Peyer's patch (tissue), 4 donors: Measurements from ENCODE around the gene TMEM40. TPM values are rescaled to one million over a fixed set of nuclear protein-coding genes. Genes with fewer than 3 reads are reported as not detected.

Experiments used
- DNase-seq, 3 donors: peaks; one replicate each; pipeline ENCODE4 v3.0.0-alpha.2; 2017 to 2019
- H3K27ac ChIP-seq, 4 donors: fragments of 200-600 bp; sonication (generic); one replicate each; pipeline ENCODE4 v1.5.1; 2016 to 2019
- H3K27me3 ChIP-seq, 2 donors: fragments of 200-600 bp; sonication (generic); one replicate each; pipeline ENCODE4 v1.5.1; 2019
- H3K36me3 ChIP-seq, 3 donors: fragments of 200-600 bp; sonication (generic); one replicate each; pipeline ENCODE4 v1.5.1; 2016 to 2019
- H3K4me1 ChIP-seq, 4 donors: fragments of 200-600 bp; sonication (generic); one replicate each; pipeline ENCODE4 v1.5.1; 2016 to 2019
- H3K4me3 ChIP-seq, 4 donors: fragments of 200-600 bp; sonication (generic); 1 replicate in 3 of 4; 2 replicates in 1 of 4; pipeline ENCODE4 v1.5.1; 2016 to 2019; ENCODE audit warnings: mild to moderate bottlenecking in 1 of 4
- H3K9me3 ChIP-seq, 4 donors: fragments of 200-600 bp; sonication (generic); one replicate each; pipeline ENCODE4 v1.5.1; 2016 to 2019; ENCODE audit warnings: mild to moderate bottlenecking in 1 of 4
- POLR2A ChIP-seq, 2 donors: fragments of 450-650 bp; IDR thresholded peaks; one replicate each; pipeline ENCODE4 v1.5.1; 2017; ENCODE audit warnings: antibody characterized with exemption in 2 of 2, mild to moderate bottlenecking in 2 of 2, moderate library complexity in 2 of 2
- total RNA-seq, 4 donors: library from RNA; depleted of rRNA; stranded (reverse); fragments of >200 nt; gene quantifications; one replicate each; pipeline ENCODE4 v1.1.0, GENCODE V29; 2016
- TF ChIP-seq, protein P1 (sequence below), 6 experiments: fragments of 450-650 bp in 4 of 6; fragments of 200-600 bp in 2 of 6; sonication (generic) in 1 of 6; IDR thresholded peaks; one replicate each; pipeline ENCODE4 v1.5.1; 2017 to 2019; ENCODE audit warnings: antibody characterized with exemption in 6 of 6, mild to moderate bottlenecking in 3 of 6, moderate library complexity in 1 of 6

TMEM40 gene
- total RNA-seq, 4 donors from 2014 or later, result not detected

DNA sequence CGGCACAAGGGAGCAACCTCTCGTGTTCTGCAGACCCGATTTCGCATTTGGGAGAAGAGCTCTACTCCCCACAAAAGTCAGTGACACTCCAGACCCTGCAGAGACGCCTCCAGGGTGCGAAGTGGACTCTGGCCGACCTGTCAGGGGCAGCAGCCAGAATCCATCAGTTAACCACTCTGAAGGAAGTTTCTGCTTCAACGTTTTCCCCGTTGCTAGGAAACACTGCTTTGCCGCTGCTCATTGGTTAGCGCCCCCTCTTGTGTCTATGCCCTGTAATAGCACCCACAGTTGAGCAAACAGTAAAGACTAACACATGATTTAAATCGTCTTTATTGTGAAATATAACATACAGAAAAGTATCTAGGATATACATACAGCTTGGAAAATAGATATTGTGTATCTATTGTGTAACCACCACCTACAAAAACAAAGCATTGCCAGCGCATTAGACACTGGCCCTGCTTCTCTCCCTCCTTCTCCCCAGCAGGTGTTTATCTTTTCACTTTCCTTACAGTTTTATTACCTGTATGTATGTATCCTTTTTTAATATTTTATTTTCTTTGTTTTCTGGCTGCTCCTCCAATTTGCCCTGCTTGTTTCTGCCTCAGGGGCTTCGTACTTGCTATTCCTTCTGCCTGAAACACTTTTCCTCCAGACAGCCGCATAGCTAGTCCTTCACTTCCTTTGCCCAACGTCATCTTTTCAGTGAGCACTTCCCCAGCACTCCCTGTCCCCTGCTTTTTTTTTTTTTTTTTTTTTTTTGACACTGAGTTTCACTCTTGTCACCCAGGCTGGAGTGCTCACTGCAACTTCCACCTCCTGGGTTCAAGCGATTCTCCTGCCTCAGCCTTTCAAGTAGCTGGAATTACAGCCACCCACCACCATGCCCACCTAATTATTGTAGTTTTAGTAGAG, 38.8 kb downstream of the TMEM40 start:
- no peak overlapping the region for H3K27ac ChIP-seq
- DNase-seq, result peak; percentile 71 to 88 (median 75)
- H3K9me3 ChIP-seq, result no peaks in the 10 kb centered on the region
- no peaks in the 10 kb centered on the region for H3K36me3 ChIP-seq
- TF ChIP-seq, protein P1, sequence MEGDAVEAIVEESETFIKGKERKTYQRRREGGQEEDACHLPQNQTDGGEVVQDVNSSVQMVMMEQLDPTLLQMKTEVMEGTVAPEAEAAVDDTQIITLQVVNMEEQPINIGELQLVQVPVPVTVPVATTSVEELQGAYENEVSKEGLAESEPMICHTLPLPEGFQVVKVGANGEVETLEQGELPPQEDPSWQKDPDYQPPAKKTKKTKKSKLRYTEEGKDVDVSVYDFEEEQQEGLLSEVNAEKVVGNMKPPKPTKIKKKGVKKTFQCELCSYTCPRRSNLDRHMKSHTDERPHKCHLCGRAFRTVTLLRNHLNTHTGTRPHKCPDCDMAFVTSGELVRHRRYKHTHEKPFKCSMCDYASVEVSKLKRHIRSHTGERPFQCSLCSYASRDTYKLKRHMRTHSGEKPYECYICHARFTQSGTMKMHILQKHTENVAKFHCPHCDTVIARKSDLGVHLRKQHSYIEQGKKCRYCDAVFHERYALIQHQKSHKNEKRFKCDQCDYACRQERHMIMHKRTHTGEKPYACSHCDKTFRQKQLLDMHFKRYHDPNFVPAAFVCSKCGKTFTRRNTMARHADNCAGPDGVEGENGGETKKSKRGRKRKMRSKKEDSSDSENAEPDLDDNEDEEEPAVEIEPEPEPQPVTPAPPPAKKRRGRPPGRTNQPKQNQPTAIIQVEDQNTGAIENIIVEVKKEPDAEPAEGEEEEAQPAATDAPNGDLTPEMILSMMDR (IDR thresholded peaks at IDR 0.05), result peak; percentile 79 to 97 (median 92)
- no peak for TF ChIP-seq POLR2A (IDR thresholded peaks at IDR 0.05)
- H3K4me3 ChIP-seq, result peak overlapping the region in 2 of 4 donors; percentile 27 to 31
- H3K27me3 ChIP-seq, result no peaks in the 10 kb centered on the region
- H3K4me1 ChIP-seq, result peaks cover 0 to 7% (median 0%) of the 10 kb centered on the region in 4 donors

DNA sequence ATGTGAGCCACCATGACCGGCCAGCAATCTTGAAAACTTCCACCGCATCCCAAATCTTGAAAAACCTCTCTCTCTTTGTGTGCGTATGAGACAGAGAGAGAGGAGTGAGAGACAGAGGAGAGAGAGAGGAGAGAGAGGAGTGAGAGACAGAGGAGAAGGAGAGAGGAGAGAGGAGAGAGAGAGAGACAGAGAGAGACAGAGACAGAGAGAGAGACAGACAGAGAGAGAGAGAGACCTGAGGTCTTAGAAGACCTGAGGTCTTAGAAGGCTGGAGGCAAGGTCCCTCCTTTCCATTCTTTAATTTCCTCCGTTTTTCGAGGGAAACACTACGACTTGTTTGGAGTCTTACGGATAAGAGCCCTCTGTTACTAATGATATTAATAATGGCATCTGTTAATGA, 39.5 kb downstream of the TMEM40 start:
- Histone ChIP-seq H3K9me3 (no peaks in the 10 kb centered on the region), H3K27ac (no peak overlapping the region), H3K27me3 (no peaks in the 10 kb centered on the region), H3K36me3 (no peaks in the 10 kb centered on the region), H3K4me1 (peaks cover 0 to 7% (median 0%) of the 10 kb centered on the region in 4 donors), H3K4me3 (peak overlapping the region in 1 of 4 donors; percentile 27)
- DNase-seq, result no peak
- no peak for TF ChIP-seq POLR2A (IDR thresholded peaks at IDR 0.05)
- TF ChIP-seq, protein P1 (IDR thresholded peaks at IDR 0.05), result no peak

DNA sequence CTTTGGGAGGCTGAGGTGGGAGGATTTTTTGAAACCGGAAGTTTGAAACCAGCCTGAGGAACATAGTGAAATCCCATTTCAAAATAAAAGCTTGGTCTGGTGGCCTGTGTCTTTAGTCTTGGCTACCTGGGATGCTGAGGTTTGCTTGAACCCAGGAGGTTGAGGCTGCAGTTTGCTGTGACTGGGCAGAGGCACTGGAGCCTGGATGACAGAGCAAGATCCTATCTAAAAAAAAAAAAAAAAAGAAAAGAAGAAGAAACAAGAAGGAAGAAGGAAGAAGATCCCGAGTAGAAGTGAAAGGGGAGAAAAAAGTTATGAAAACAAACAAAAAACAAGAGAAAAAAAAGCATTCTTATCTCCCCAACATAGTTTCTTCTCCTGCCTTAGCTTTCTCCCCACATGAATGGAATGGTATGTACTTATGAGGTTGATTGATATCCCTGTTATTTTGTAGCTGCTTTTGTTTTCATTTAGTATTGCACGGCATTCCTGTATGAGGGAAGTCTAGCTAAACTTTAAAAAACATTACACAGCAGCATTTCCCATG, 42.4 kb downstream of the TMEM40 start:
- TF ChIP-seq, protein P1 (IDR thresholded peaks at IDR 0.05), result no peak
- TF ChIP-seq POLR2A (IDR thresholded peaks at IDR 0.05), result no peak
- no peak overlapping the region for H3K4me3 ChIP-seq
- H3K4me1 ChIP-seq, result peaks cover 0 to 7% (median 0%) of the 10 kb centered on the region in 4 donors
- DNase-seq, result no peak
- no peaks in the 10 kb centered on the region for H3K27me3 ChIP-seq
- no peak overlapping the region for H3K27ac ChIP-seq
- H3K9me3 ChIP-seq, result no peaks in the 10 kb centered on the region
- no peaks in the 10 kb centered on the region for H3K36me3 ChIP-seq

DNA sequence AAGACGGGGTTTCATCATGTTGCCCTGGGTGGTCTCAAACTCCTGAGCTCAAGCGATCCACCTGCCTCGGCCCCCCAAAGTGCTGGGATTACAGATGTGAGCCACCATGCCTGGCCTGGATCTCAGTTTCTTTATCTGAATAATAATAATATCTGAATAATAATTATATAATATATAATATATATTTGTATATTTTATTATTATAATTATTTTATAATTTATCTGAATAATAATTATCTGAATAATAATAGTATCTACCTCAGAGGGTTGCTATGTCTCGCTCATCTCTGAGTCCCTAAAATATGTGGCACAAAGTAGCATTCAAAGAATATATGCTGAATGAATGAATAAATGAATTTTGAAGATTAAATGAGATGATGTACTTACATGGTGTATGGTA, 44.8 kb downstream of the TMEM40 start:
- Histone ChIP-seq H3K27ac (no peak overlapping the region), H3K27me3 (no peaks in the 10 kb centered on the region), H3K4me3 (no peak overlapping the region), H3K9me3 (no peaks in the 10 kb centered on the region), H3K4me1 (no peaks in the 10 kb centered on the region), H3K36me3 (no peaks in the 10 kb centered on the region)
- no peak for TF ChIP-seq POLR2A (IDR thresholded peaks at IDR 0.05)
- TF ChIP-seq, protein P1 (IDR thresholded peaks at IDR 0.05), result no peak
- DNase-seq, result no peak

DNA sequence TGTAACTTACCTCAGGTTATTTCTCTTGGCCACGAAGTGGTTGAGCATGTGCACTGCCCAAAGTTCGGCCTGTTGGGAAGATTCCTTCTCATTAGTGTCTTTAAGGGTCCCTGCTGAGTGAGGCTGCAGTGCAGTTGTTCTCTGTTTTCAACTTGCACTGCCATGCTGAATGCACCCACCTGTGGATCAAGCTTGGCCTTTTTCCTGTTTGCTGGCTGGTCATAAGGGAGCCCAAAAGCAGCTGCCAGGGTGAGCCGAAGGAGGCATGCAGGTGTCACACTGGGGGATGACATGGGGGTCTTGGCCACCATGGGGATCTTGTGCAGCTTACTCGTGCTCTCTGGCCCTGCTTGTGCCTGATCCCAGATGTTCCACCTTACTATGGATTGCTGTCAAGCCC, 49.0 kb downstream of the TMEM40 start:
- no peak for TF ChIP-seq POLR2A (IDR thresholded peaks at IDR 0.05)
- TF ChIP-seq, protein P1 (IDR thresholded peaks at IDR 0.05), result no peak
- Histone ChIP-seq H3K9me3 (no peaks in the 10 kb centered on the region), H3K4me3 (no peak overlapping the region), H3K4me1 (no peaks in the 10 kb centered on the region), H3K36me3 (no peaks in the 10 kb centered on the region), H3K27ac (no peak overlapping the region), H3K27me3 (no peaks in the 10 kb centered on the region)
- no peak for DNase-seq
